NB4 (cell line): ENCODE measurements around the gene FPR3.

Experiments used
- CTCF ChIP-seq: IDR thresholded peaks from one replicate; pipeline ENCODE4 v1.5.1; 2012; ENCODE audit warnings: low read depth, low read length
- MAX ChIP-seq: IDR thresholded peaks from 2 replicates; pipeline ENCODE4 v1.6.1; 2011; ENCODE audit warnings: low read depth, low read length
- POLR2A ChIP-seq: IDR thresholded peaks from 2 replicates; pipeline ENCODE4 v1.6.1; 2011; ENCODE audit warnings: mild to moderate bottlenecking; ENCODE audit not compliant: insufficient read length; ENCODE audit errors: extremely low read depth

- TF ChIP-seq CTCF = no peak
- no peak for TF ChIP-seq POLR2A
- TF ChIP-seq MAX = no peak
Observed at GRCh38 chr19:51789061-51789795, 5.7 kb upstream of the FPR3 start.
